Lower lobe of right lung (tissue), 2 donors: ENCODE data around the gene HMGN2. TPM values are rescaled to one million over a fixed set of nuclear protein-coding genes. Genes with fewer than 3 reads are reported as not detected.

ENCODE experiments used
- ATAC-seq, 2 donors: fragments of 200-7000 bp; cut with Tn5 transposase; one replicate each; pipeline ENCODE4 v1.9.1; 2020 to 2022; ENCODE audit warnings: mild to moderate bottlenecking in 2 of 2, moderate library complexity in 2 of 2
- DNase-seq: peaks from one replicate; pipeline ENCODE4 v3.0.0-alpha.2; 2020
- H3K27ac ChIP-seq: fragments of 200-600 bp; one replicate; pipeline ENCODE4 v1.8.0; 2022
- H3K27me3 ChIP-seq: fragments of 200-600 bp; one replicate; pipeline ENCODE4 v1.8.0; 2022; ENCODE audit warnings: low read depth
- H3K36me3 ChIP-seq: fragments of 200-600 bp; one replicate; pipeline ENCODE4 v1.8.0; 2022; ENCODE audit warnings: mild to moderate bottlenecking
- H3K4me1 ChIP-seq: fragments of 200-600 bp; one replicate; pipeline ENCODE4 v1.8.0; 2022
- H3K4me3 ChIP-seq: fragments of 200-600 bp; one replicate; pipeline ENCODE4 v1.8.0; 2022; ENCODE audit warnings: mild to moderate bottlenecking
- H3K9me3 ChIP-seq: fragments of 200-600 bp; one replicate; pipeline ENCODE4 v1.8.0; 2022
- intact Hi-C: fragments of 100-400 bp; cut with DNase I; formaldehyde crosslinking; loops from one replicate; pipeline ENCODE4 v1.11.0; 2022
- total RNA-seq: library from RNA; stranded (reverse); fragmentation: NEBNext Ultra II Directional; extraction: Animal tissue kit (Norgen Biotek cat#: 25700); gene quantifications from one replicate; pipeline ENCODE4 v1.2.1, GENCODE V29; 2021
- TF ChIP-seq, protein P1 (sequence below): fragments of 200-600 bp; IDR thresholded peaks from one replicate; pipeline ENCODE4 v1.8.0; 2022; ENCODE audit warnings: antibody characterized with exemption, mild to moderate bottlenecking
- donor health status: DM: no; HTN: yes; CAD: no; lungs with severe emphysema.

Gene HMGN2
- total RNA-seq, 1 donor from 2014 or later: 326 TPM

DNA sequence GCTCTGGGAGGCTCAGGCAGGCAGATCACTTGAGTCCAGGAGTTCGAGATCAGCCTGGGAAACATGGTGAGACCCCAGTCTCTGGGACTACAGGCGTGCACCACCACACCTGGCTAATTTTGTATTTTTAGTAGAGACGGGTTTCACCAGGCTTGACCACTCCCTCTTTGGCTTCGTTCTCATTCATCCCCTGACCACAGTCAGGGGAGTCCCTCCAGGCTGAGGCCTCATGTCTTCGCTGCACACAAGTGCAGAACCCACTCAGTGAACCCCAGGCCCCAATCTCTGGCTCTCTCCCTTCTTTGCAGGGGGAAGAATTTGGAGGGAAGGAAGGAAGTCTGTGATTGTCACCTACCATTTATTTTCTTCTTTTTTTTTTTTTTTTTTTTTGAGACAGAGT lies 48.1 kb downstream of the HMGN2 start:
- Histone ChIP-seq H3K27me3 (no peaks in the 10 kb centered on the region), H3K27ac (no peak overlapping the region), H3K9me3 (no peaks in the 10 kb centered on the region), H3K4me3 (no peak overlapping the region), H3K36me3 (no peaks in the 10 kb centered on the region), H3K4me1 (no peaks in the 10 kb centered on the region)
- TF ChIP-seq, protein P1, sequence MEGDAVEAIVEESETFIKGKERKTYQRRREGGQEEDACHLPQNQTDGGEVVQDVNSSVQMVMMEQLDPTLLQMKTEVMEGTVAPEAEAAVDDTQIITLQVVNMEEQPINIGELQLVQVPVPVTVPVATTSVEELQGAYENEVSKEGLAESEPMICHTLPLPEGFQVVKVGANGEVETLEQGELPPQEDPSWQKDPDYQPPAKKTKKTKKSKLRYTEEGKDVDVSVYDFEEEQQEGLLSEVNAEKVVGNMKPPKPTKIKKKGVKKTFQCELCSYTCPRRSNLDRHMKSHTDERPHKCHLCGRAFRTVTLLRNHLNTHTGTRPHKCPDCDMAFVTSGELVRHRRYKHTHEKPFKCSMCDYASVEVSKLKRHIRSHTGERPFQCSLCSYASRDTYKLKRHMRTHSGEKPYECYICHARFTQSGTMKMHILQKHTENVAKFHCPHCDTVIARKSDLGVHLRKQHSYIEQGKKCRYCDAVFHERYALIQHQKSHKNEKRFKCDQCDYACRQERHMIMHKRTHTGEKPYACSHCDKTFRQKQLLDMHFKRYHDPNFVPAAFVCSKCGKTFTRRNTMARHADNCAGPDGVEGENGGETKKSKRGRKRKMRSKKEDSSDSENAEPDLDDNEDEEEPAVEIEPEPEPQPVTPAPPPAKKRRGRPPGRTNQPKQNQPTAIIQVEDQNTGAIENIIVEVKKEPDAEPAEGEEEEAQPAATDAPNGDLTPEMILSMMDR: no peak
- ATAC-seq (no peak), DNase-seq (no peak)
- intact Hi-C loops: no loop called here

DNA sequence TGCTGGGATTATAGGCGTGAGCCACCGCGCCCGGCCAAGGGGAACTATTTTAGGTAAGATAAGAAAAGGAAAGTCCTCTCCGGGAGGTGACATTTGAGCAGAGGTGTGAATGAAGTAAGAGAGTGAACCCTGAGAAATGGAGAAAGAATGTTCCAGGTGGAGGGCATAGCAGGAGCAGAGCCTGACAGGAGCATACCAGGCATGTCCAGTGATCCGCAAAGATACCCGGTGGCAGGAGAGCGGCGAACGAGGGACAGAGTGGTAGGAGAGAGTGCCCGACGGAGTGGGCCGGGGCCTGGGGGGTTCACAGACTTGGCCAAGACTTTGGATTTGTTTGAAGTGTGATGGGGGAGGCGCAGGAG lies 49.4 kb downstream of the HMGN2 start:
- Histone ChIP-seq H3K27me3 (no peaks in the 10 kb centered on the region), H3K4me1 (no peaks in the 10 kb centered on the region), H3K9me3 (no peaks in the 10 kb centered on the region), H3K4me3 (no peak overlapping the region), H3K27ac (no peak overlapping the region), H3K36me3 (no peaks in the 10 kb centered on the region)
- ATAC-seq (no peak), DNase-seq (no peak)
- intact Hi-C loops: no loop called here
- TF ChIP-seq, protein P1: no peak

GRCh38 chr1:26522073-26522472 lies 49.8 kb downstream of the HMGN2 start:
- intact Hi-C loops: no loop called here

DNA sequence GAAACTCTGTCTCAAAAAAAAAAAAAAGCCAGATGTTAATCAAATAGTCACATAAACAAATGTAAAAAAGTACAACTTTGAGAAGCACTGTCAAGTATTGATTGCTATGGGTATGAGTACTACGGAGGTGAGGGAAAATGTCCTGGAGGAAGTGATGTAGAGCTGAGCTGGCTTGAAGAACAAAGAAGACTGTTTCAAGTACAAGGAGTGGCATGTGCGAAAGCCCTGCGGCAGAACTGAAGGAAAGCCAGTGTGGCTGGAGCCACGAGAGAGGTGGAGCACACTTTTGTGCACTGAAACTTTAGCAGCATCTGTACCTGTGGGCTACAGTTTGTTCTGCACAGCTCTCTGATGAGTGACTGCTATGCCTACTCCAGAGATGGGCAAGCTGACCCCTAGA lies 51.9 kb downstream of the HMGN2 start:
- Histone ChIP-seq H3K27ac (no peak overlapping the region), H3K27me3 (no peaks in the 10 kb centered on the region), H3K4me1 (peaks cover 12% of the 10 kb centered on the region), H3K4me3 (no peak overlapping the region), H3K36me3 (no peaks in the 10 kb centered on the region), H3K9me3 (no peaks in the 10 kb centered on the region)
- ATAC-seq (no peak), DNase-seq (no peak)
- TF ChIP-seq, protein P1: no peak
- intact Hi-C loops: no loop called here

More at GRCh38 chr1:26522073-26522472, 49.8 kb downstream of the HMGN2 start:
- no peak overlapping the region for H3K4me3 ChIP-seq
- H3K9me3 ChIP-seq: no peaks in the 10 kb centered on the region
- TF ChIP-seq, protein P1: no peak
- H3K4me1 ChIP-seq: no peaks in the 10 kb centered on the region
- H3K27ac ChIP-seq: no peak overlapping the region
- no peaks in the 10 kb centered on the region for H3K27me3 ChIP-seq
- ATAC-seq (no peak), DNase-seq (no peak)
- no peaks in the 10 kb centered on the region for H3K36me3 ChIP-seq

Other genes starting within 250 kb of the HMGN2 start
- gene CEP85, start 238.2 kb upstream of the HMGN2 start, total RNA-seq: 10.2 TPM
- gene SH3BGRL3, start 192.4 kb upstream of the HMGN2 start, total RNA-seq: 204 TPM
- gene UBXN11, start 165.8 kb upstream of the HMGN2 start, total RNA-seq: 65.1 TPM
- 541 TPM for gene CD52, start 154.5 kb upstream of the HMGN2 start, total RNA-seq
- gene CRYBG2, start 118.3 kb upstream of the HMGN2 start, total RNA-seq: 2.1 TPM
- gene ZNF683, start 99.7 kb upstream of the HMGN2 start, total RNA-seq: 1.2 TPM
- not detected for gene LIN28A, start 61.6 kb upstream of the HMGN2 start, total RNA-seq
- 37.2 TPM for gene DHDDS, start 40.1 kb upstream of the HMGN2 start, total RNA-seq
- gene RPS6KA1, start 57.3 kb downstream of the HMGN2 start, total RNA-seq: 140 TPM
- gene ARID1A, start 223.6 kb downstream of the HMGN2 start, total RNA-seq: 72.4 TPM